NOMO-1 treated with dmso at 0.1 percent for 144 hours (cell line): ENCODE results near the gene HRNR.

Experiments used
- DNase-seq: peaks from one replicate; lab custom pipeline; 2025; ENCODE audit not compliant: unreplicated experiment; lab: John Stamatoyannopoulos, UW

The HRNR gene

GRCh38 chr1:152189657-152190442 lies 34.1 kb downstream of the HRNR start:
- peak; percentile 63 for DNase-seq

GRCh38 chr1:152188673-152189591 lies 35.1 kb downstream of the HRNR start:
- DNase-seq, result peak; percentile 29

- no peak for DNase-seq
Observed at GRCh38 chr1:152186556-152187285, 37.3 kb downstream of the HRNR start.

GRCh38 chr1:152185544-152186391 lies 38.2 kb downstream of the HRNR start:
- DNase-seq, result peak; percentile 49

GRCh38 chr1:152182944-152183361 lies 41.0 kb downstream of the HRNR start:
- DNase-seq, result no peak

- no peak for DNase-seq
Observed at GRCh38 chr1:152182431-152182830, 41.6 kb downstream of the HRNR start.

GRCh38 chr1:152179566-152179965 lies 44.4 kb downstream of the HRNR start:
- no peak for DNase-seq

- DNase-seq, result no peak
Observed at GRCh38 chr1:152170287-152170905, 53.6 kb downstream of the HRNR start.

GRCh38 chr1:152169366-152170025 lies 54.5 kb downstream of the HRNR start:
- peak; percentile 14 for DNase-seq

GRCh38 chr1:152168535-152168868 lies 55.5 kb downstream of the HRNR start:
- DNase-seq, result no peak

- no peak for DNase-seq
Observed at GRCh38 chr1:152167835-152168534, 56.0 kb downstream of the HRNR start.

GRCh38 chr1:152166966-152167365 lies 57.0 kb downstream of the HRNR start:
- no peak for DNase-seq

- DNase-seq, result no peak
Observed at GRCh38 chr1:152165286-152166077, 58.5 kb downstream of the HRNR start.

GRCh38 chr1:152164517-152165136 lies 59.4 kb downstream of the HRNR start:
- DNase-seq, result no peak

GRCh38 chr1:152162792-152163463 lies 61.1 kb downstream of the HRNR start:
- DNase-seq, result no peak
